GM18499 (cell line): ENCODE results near the gene SPRR2B.
"Not testable (repeated sequence)": the region's sequence is repeated elsewhere in the genome, so short reads cannot be mapped to it uniquely, and the experiment has no call there.

Experiments
- ATAC-seq: cut with Tn5 transposase; IDR thresholded peaks from one replicate; pipeline ENCODE4 v1.9.1; 2021; ENCODE audit warnings: moderate number of reproducible peaks; ENCODE audit not compliant: insufficient read depth, unreplicated experiment

Gene SPRR2B

DNA sequence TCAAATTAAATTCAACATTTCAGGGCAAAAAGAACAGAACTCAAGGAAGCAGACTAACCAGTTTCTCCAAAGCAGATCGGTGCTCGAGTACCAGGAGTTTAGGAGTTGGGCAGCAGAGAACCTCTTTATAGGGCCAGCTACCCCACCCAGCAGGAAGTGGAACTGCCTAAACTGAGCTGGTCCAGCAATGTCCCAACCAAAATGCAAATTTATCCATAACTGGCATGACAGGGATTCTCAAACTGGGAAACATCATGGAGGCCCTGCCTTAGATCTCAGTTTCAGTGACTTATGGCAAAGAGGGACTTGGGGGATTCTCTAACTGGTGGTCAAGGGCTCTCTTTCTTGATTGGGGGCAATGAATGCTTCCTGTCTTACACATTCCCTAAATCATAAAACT, at the start of gene SPRR2B:
SPRR2B (minus strand) TSS at position 101 of the 400 bp plus-strand sequence. CDS start 772 bp downstream, outside the sequence.
- ATAC-seq = no peak

DNA sequence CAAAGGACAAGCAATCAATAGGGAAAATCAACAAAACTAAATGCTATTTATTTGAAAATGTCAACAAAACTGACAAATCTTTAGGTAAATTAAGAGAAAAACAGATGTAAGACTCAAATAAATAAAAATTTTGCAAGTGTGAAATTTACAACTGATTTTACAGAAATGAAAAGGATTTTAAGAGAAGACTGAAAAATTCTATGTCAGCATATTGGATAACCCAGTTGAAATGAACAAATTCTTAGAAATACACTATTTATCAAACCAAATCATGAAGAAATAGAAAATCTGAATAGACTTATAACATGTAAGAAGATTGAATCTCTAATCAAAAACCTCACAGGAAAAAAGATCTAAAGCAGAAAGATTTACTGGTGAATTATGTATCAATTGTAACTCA, 49.5 kb upstream of the SPRR2B start:
- no peak for ATAC-seq

DNA sequence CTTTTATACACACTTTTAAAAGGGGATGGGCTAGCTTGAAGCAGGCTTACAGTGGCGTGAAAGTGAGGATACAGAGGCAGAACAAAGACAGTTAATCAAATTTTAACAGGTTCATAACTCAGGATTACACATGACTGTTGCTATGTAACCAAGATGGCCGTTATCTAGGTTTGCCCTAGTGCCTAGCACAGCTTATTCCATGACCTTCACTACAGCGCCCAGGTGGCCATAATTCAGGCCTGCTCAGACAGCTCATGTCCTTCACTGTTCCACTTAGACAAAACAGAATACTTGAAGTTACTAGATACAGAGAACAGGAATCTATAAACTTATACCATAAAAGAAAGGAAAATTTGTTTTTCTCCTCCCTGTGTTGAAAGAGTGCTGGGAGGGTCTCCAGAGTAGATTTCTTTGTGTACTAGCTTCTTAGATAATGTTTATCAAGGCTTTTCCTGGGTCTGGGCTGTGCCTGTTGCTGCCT, 48.1 kb upstream of the SPRR2B start:
- no peak for ATAC-seq

DNA sequence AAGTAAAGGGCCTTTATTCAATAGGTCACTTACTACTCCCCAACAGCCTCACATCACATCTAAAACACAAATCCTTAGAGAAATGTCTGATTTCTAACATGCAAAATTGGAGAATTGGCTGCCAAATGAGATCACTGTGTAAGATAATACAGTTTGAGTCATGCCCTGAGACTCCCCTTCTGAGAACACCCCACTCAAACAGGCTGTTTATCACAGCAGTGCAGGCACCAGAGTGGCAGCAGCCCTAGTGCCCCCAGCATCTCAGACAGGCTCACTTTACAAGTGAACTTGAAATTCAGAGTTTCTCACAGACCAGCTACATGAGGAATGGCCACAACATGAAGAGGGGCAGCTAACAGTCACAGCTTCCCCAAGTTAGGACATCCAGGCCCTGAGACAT, 43.9 kb upstream of the SPRR2B start:
- not testable (repeated sequence) for ATAC-seq

DNA sequence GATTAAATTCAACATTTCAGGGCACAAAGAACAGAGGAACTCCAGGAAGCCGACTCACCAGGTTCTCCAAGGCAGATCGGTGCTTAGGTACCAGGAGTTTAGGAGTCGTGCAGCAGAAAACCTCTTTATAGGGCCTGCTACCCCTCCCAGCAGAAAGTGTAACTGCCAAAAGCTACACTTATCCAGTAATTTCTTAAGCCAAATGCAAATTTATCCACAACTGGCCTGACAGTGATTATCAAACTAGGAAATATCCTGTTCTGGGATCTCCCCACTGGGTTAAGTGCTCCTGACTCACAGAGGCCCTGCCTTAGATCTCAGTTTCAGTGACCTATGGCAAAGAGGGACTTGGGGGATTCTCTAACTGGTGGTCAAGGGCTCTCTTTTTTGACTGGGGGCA, 42.0 kb upstream of the SPRR2B start, which contains the start of gene SPRR2F:
SPRR2F (minus strand) TSS at position 101 of the 400 bp plus-strand sequence. CDS start 783 bp downstream, outside the sequence.
- no peak for ATAC-seq

DNA sequence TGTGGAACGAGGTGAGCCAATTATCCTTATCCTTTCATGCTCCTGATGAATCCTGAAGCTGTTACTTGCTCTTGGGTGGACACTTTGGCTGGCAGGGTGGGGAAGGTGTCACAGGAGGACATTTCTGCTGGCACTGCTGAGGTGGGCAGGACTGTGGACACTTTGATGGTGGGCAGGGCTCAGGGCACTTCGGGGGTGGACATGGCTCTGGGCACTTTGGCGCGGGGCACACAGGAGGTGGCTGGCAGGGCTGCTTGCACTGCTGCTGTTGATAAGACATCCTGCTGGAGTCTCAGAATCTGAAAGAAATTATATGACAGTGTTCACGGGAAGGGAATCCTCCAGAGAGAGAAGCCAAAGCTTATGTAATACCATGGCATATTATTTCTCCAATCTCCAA, 41.0 kb upstream of the SPRR2B start:
- ATAC-seq = not testable (repeated sequence)

DNA sequence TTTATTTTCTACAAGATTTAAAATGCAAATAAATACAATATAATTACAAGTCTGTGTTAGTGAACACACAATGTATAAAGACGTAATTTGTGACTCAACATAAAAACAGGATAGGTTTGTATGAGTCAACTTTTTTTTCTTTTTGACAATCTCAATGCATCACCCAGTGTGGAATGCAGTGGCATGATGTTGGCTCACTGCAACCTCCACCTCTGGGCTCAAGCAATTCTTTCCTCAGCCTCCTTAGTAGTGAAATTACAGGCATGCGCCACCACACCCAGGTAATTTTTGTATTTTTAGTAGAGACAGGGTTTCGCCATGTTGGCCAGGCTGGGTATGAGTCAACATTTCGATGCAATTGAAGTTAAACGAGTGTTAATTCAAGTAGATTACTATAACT, 28.8 kb upstream of the SPRR2B start:
- no peak for ATAC-seq

DNA sequence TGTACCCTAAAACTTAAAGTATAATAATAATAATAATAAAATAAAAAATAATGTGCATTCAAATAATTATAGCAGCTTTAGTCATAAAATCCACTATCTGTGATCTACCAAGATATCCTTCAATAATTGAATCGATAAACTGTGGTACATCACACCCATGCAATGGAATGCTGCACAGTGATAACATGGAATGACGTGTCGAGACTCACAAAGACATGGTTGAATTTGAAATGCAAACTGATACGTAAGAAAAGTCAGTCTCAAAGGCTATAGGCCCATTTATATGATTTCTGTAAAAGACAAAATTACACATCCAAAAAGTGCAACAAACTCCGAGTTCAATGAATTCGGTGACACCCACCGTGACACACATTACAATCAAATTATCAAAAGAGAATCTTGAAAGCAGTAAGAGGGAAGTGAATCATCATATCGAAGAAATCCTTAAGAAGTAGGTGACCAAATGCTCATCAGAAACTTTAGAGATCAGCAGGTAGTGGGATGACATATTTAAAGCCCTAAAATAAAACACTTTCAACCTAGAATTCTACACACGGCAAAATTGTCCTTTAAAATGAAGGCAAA, 28.1 kb upstream of the SPRR2B start:
- ATAC-seq = no peak

DNA sequence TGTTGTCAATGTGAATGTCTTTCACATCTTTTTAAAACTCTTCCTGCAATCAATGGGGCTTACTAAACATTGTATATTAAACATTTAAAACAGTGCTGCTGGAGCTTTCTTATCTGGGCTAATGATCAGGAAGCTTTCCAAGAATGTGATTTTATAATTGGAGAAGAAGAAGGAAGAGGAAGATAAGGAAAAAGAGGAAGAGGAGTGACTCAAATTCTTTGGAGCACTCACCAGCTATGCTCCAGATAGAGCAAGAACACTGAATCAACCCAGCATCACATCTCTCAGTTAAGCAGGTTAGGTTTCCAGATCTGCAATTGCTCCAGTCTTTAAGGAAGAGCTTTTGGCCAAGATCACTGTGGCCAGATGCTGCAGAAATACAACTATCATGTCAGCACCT, 24.4 kb upstream of the SPRR2B start:
- ATAC-seq = no peak

DNA sequence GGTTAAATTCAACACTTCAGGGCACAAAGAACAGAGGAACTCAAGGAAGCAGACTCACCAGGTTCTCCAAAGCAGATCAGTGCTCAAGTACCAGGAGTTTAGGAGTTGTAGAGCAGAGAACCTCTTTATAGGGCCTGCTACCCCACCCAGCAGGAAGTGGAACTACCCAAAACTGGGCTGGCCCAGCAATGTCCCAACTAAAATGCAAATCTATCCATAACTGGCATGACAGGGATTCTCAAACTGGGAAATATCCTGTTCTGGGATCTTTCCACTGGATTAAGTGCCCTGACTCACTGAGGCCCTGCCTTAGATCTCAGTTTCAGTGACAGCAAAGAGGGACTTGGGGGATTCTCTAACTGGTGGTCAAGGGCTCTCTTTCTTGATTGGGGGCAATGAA, 23.0 kb upstream of the SPRR2B start, which contains the start of gene SPRR2E:
SPRR2E (minus strand) TSS at position 101 of the 400 bp plus-strand sequence. CDS start 775 bp downstream, outside the sequence.
- ATAC-seq = no peak

DNA sequence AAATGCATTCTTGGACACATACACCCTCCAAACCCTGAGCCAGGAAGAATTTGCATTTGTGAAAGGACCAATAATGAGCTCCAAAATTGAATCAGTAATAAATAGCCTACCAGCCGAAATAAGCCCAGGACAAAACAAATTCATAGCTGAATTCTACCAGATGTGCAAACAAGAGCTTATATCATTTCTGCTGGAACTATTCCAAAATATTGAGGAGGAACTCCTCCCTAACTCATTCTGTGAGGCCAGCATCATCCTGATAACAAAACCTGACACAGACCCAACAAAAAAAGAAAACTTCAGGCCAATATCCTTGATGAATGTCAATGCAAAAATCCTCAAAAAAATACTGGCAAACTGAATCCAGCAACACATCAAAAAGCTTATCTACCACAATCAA, 16.2 kb upstream of the SPRR2B start:
- no peak for ATAC-seq

DNA sequence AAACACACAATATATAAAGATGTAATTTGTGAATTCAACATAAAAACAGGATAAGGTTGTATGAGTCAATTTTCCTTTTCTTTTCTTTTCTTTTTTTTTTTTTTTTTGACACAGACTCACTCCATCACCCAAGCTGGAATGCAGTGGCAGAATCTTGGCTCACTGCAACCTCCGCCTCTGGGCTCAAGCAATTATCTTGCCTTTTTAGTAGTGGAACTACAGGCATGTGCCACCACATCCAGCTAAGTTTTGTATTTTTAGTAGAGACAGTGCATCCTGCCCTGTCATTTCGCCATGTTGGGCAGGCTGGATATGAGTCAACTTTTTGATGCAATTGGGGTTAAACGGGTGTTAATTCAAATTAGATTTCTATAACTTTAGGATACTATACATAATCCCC, 10.3 kb upstream of the SPRR2B start:
- no peak for ATAC-seq

DNA sequence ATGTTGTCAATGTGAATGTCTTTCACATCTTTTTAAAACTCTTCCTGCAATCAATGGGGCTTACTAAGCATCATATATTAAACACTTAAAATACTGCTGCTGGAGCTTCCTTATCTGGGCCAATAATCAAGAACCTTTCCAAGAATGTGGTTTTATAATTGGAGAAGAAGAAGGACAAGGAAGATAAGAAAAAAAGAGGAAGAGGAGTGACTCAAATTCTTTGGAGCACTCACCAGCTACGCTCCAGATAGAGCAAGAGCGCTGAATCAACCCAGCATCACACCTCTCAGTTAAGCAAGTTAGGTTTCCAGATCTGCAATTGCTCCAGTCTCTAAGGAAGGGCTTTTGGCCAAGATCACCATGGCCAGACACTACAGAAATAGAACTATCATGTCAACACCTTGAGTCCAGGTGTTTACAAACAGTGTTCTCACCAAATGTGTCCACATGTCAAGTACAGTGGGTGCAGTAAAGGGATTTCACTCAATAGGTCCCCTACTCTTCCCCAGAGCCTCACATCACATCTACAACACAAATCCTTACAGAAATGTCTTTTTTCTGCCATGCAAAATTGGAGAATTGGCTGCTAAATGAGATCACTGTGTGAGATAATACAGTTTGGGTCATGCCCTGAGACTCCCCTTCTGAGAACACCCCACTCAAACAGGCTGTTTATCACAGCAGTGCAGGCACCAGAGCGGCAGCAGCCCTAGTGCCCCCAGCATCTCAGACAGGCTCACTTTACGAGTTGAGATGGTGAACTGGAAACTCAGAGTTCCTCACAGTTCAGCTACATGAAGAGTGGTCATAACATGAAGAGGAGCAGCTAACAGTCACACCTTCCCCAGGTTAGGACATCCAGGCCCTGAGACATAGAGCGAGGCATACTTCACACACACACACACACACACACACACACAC, 1.7 kb upstream of the SPRR2B start:
- ATAC-seq = no peak

DNA sequence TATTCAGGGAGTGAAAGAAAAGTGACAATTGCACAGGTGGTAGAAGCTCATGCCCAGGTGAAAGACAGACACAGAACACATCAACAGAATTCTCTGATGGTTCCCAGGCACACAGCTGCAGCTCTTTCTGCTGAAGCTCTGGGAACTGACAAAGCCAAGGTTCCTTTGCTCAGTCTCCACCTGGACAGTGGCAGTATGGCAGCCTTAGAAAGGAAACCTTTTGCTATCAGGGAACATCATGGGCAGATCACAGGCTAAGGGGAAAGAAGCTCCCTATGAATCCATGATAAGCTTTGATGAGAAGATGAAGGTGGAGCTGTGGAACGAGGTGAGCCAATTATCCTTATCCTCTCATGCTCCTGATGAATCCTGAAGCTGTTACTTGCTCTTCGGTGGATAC, 1.2 kb downstream of the SPRR2B start:
- no peak for ATAC-seq

DNA sequence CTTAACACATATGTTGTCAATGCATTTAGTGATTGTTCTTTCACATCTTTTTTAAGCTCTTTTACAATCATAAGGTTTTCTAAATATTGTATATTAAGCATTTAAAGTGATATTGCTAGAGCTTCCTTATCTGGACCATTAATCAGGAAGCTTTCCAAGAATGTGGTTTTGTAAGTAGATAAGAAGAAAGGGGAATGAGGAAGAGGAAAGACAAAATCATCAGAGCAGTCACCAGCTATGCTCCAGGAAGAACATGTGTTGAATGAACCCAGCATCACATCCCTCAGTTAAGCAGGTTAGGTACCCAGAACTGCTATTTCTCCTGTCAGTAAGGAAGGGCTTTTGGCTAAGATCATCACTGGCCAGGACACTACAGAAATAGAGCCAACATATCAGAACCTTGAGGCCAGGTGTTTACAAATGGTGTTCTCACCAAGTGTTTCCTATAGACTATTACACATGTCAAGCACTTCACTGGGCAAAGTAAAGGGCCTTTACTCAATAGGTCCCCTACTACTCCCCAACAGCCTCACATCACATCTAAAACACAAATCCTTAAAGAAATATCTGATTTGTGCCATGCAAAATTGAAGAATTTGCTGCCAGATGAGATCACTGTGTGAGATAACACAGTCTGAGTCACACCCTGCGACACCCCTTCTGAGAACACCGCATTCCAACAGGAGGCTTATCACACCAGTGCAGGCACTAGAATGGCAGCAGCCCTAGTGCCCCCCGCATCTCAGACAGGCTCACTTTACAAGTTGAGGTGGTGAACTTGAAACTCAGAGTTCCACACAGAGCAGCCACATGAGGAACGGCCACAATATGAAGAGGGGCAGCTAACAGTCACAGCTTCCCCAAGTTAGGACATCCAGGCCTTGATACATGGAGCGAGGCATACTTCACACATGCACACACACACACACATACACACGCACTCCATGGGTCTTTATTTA, 12.3 kb downstream of the SPRR2B start:
- ATAC-seq = no peak

DNA sequence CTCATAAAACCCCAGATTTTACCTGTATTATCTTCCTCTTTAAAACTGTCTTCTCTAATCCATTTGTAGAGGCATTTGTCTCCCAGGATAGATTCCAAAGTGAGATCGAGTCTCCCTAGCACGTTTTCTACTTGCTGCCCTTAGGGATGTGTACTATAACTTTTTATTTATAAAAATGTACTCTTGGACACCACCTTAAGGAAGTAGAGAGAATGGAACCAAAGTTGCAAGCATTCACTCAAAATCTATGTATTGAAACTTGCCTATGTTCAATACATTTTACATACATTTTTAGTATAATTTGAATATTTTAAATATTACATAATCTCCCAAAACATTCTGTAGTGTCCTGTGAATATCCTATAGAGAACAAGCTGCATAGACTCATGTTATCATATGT, 13.3 kb downstream of the SPRR2B start:
- ATAC-seq = no peak

DNA sequence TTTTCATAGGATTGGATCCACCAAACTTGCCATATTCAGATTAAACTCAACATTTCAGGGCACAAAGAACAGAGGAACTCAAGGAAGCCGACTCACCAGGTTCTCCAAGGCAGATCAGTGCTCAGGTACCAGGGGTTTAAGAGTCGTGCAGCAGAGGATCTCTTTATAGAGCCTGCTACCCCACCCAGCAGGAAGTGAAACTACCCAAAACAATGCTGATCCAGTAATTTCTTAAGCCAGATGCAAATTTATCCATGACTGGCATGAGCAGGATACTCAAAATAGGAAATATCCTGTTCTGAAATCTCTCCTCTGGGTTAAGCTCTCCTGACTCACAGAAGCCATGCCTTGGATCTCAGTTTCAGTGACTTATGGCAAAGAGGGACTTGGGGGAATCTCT, 14.0 kb downstream of the SPRR2B start, which contains the start of gene SPRR2A:
SPRR2A (minus strand) TSS at position 138 of the 400 bp plus-strand sequence. CDS start 777 bp downstream, outside the sequence.
- no peak for ATAC-seq

DNA sequence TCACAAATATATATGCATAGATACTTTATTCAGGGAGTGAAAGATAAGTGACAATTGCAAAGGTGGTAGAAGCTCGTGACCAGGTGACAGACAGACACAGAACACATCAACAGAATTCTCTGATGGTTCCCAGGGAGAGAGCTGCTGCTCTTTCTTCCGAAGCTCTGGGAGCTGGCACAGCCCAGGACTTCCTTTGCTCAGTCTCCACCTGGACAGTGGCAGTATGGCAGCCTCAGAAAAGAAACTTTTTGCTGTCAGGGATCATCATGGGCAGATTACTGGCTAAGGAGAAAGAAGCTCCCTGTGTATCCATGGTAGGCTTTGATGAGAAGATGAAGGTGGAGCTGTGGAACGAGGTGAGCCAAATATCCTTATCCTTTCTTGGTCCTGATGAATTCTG, 15.3 kb downstream of the SPRR2B start:
- not testable (repeated sequence) for ATAC-seq

DNA sequence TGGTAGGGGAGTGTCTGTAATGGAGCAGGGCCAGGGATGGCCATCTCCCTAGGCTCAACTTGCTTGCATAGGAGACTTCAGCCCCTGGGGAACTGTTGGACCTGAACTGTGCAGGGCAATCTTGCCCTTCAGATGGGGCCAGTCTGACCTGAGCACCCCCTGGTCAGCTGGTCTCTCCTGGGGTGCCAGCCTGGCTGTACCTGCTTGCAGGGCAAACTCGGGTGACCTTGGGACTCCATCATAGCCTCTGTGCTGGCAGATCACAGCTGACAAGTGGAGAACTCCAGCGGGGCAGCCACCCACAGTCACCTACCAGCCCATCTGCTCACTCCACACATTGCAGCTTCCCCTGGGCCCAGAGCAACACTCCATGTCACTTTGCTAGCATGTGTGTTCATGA, 22.2 kb downstream of the SPRR2B start:
- no peak for ATAC-seq
